ENCODE measurements around the gene ZNF362.

DNA sequence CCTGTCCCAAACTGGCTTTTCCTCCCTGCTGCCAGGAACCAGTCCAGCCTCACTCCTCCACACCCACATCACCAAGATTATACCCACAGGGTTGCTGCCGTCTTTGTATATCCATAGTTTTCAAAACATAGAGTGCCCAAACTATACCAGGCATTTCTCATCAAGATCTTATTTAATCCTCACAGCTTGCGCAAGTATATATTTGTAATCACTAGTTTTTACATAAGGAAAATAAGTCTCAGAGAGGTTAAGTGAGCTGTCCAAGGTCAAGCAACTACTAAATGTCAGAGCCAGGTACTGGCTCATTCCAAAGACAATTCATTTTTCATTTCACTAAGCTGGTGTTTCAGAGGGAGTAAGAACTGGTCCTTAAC is 34.9 kb upstream of the ZNF362 start:
- TF ChIP-seq ZNF766 (CRISPR knock-in tag; IDR thresholded peaks at IDR 0.05; ENCODE audit: borderline replicate concordance) (no peak), ZNF552 (CRISPR knock-in tag; IDR thresholded peaks at IDR 0.05; ENCODE audit: borderline replicate concordance) (no peak), PATZ1 (CRISPR knock-in tag; IDR thresholded peaks at IDR 0.05) (no peak), ZFP62 (CRISPR knock-in tag; IDR thresholded peaks at IDR 0.05) (no peak), REPIN1 (CRISPR knock-in tag; IDR thresholded peaks at IDR 0.05; ENCODE audit: borderline replicate concordance, low read depth) (no peak), ZNF512 (CRISPR knock-in tag; IDR thresholded peaks at IDR 0.05) (no peak), ZNF280B (CRISPR knock-in tag; IDR thresholded peaks at IDR 0.05; ENCODE audit: borderline replicate concordance) (no peak), ZHX1 (CRISPR knock-in tag; IDR thresholded peaks at IDR 0.05; ENCODE audit: low read depth) (no peak), PHF20 (CRISPR knock-in tag; IDR thresholded peaks at IDR 0.05) (no peak), ZNF841 (CRISPR knock-in tag; IDR thresholded peaks at IDR 0.05; ENCODE audit: borderline replicate concordance) (no peak), EP300 (IDR thresholded peaks at IDR 0.05; ENCODE audit: low read depth in 2 of 2, low read length in 2 of 2) (no peak), EP300 (CRISPR knock-in tag; IDR thresholded peaks at IDR 0.05; ENCODE audit: borderline replicate concordance) (no peak), HNRNPL (IDR thresholded peaks at IDR 0.05; ENCODE audit: low read depth, low read length) (no peak), RFX5 (IDR thresholded peaks at IDR 0.05; ENCODE audit: low read depth, low read length) (no peak)
- TF ChIP-seq, protein P1, sequence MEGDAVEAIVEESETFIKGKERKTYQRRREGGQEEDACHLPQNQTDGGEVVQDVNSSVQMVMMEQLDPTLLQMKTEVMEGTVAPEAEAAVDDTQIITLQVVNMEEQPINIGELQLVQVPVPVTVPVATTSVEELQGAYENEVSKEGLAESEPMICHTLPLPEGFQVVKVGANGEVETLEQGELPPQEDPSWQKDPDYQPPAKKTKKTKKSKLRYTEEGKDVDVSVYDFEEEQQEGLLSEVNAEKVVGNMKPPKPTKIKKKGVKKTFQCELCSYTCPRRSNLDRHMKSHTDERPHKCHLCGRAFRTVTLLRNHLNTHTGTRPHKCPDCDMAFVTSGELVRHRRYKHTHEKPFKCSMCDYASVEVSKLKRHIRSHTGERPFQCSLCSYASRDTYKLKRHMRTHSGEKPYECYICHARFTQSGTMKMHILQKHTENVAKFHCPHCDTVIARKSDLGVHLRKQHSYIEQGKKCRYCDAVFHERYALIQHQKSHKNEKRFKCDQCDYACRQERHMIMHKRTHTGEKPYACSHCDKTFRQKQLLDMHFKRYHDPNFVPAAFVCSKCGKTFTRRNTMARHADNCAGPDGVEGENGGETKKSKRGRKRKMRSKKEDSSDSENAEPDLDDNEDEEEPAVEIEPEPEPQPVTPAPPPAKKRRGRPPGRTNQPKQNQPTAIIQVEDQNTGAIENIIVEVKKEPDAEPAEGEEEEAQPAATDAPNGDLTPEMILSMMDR (CRISPR knock-in tag; IDR thresholded peaks at IDR 0.05): no peak

Measured in HepG2 (cell line).